ENCODE results near the gene ARVCF.

The ARVCF gene

GRCh38 chr22:19963863-19964642 lies 52.6 kb downstream of the ARVCF start:
- no peak overlapping the region for H3K27ac ChIP-seq (replicated peaks)
- no peak overlapping the region for H3K4me3 ChIP-seq (replicated peaks; ENCODE audit: insufficient read depth, low read length)
- DNase-seq (ENCODE audit: low read depth in 1 of 2, low spot score in 1 of 2): no peak
- TF ChIP-seq, protein P1, sequence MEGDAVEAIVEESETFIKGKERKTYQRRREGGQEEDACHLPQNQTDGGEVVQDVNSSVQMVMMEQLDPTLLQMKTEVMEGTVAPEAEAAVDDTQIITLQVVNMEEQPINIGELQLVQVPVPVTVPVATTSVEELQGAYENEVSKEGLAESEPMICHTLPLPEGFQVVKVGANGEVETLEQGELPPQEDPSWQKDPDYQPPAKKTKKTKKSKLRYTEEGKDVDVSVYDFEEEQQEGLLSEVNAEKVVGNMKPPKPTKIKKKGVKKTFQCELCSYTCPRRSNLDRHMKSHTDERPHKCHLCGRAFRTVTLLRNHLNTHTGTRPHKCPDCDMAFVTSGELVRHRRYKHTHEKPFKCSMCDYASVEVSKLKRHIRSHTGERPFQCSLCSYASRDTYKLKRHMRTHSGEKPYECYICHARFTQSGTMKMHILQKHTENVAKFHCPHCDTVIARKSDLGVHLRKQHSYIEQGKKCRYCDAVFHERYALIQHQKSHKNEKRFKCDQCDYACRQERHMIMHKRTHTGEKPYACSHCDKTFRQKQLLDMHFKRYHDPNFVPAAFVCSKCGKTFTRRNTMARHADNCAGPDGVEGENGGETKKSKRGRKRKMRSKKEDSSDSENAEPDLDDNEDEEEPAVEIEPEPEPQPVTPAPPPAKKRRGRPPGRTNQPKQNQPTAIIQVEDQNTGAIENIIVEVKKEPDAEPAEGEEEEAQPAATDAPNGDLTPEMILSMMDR (IDR thresholded peaks at IDR 0.05; ENCODE audit: insufficient read depth, low read length): no peak
- no peak for TF ChIP-seq SPI1 (IDR thresholded peaks at IDR 0.05; ENCODE audit: borderline replicate concordance, low read depth)
- TF ChIP-seq GABPA (IDR thresholded peaks at IDR 0.05; ENCODE audit: low read depth): no peak
- no peak for TF ChIP-seq POLR2AphosphoS5 (IDR thresholded peaks at IDR 0.05; ENCODE audit: low read depth)
- TF ChIP-seq, protein P2, sequence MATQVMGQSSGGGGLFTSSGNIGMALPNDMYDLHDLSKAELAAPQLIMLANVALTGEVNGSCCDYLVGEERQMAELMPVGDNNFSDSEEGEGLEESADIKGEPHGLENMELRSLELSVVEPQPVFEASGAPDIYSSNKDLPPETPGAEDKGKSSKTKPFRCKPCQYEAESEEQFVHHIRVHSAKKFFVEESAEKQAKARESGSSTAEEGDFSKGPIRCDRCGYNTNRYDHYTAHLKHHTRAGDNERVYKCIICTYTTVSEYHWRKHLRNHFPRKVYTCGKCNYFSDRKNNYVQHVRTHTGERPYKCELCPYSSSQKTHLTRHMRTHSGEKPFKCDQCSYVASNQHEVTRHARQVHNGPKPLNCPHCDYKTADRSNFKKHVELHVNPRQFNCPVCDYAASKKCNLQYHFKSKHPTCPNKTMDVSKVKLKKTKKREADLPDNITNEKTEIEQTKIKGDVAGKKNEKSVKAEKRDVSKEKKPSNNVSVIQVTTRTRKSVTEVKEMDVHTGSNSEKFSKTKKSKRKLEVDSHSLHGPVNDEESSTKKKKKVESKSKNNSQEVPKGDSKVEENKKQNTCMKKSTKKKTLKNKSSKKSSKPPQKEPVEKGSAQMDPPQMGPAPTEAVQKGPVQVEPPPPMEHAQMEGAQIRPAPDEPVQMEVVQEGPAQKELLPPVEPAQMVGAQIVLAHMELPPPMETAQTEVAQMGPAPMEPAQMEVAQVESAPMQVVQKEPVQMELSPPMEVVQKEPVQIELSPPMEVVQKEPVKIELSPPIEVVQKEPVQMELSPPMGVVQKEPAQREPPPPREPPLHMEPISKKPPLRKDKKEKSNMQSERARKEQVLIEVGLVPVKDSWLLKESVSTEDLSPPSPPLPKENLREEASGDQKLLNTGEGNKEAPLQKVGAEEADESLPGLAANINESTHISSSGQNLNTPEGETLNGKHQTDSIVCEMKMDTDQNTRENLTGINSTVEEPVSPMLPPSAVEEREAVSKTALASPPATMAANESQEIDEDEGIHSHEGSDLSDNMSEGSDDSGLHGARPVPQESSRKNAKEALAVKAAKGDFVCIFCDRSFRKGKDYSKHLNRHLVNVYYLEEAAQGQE (IDR thresholded peaks at IDR 0.05; ENCODE audit: insufficient replicate concordance, low read depth): no peak
- no peaks in the 10 kb centered on the region for H3K27me3 ChIP-seq (ENCODE audit: insufficient read depth, poor library complexity, severe bottlenecking)

- no peak for DNase-seq (ENCODE audit: low read depth in 1 of 2, low spot score in 1 of 2)
- no peak overlapping the region for H3K27ac ChIP-seq (replicated peaks)
- no peak overlapping the region for H3K4me3 ChIP-seq (replicated peaks; ENCODE audit: insufficient read depth, low read length)
- no peaks in the 10 kb centered on the region for H3K27me3 ChIP-seq (ENCODE audit: insufficient read depth, poor library complexity, severe bottlenecking)
- TF ChIP-seq, protein P1 (IDR thresholded peaks at IDR 0.05; ENCODE audit: insufficient read depth, low read length): no peak
- TF ChIP-seq SPI1 (IDR thresholded peaks at IDR 0.05; ENCODE audit: borderline replicate concordance, low read depth): no peak
- TF ChIP-seq, protein P2 (IDR thresholded peaks at IDR 0.05; ENCODE audit: insufficient replicate concordance, low read depth): no peak
- TF ChIP-seq GABPA (IDR thresholded peaks at IDR 0.05; ENCODE audit: low read depth): no peak
- TF ChIP-seq POLR2AphosphoS5 (IDR thresholded peaks at IDR 0.05; ENCODE audit: low read depth): 0 out of 2 replicates have a peak, but pooled peaks have one; percentile 36
Measured at GRCh38 chr22:19962909-19963806, 53.5 kb downstream of the ARVCF start.

DNA sequence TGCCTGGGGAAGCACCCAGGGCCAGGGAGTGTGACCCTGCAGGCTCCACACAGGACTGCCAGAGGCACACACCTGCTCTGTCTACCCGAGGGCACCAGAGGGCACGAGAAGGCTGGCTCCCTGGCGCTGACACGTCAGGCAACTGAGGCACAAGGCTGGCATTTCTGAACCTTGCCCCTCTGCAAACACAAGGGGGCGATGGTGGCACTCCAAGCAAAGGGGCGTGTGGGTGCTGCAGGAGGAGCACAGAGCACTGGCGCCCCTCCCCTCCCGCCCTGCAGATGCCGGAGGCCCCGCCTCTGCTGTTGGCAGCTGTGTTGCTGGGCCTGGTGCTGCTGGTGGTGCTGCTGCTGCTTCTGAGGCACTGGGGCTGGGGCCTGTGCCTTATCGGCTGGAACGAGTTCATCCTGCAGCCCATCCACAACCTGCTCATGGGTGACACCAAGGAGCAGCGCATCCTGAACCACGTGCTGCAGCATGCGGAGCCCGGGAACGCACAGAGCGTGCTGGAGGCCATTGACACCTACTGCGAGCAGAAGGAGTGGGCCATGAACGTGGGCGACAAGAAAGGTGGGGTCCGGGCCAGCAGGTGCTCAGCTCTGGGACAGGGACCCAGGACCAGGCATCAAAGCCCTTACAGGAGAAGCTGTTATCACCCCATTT lies 54.2 kb downstream of the ARVCF start:
- DNase-seq (ENCODE audit: low read depth in 1 of 2, low spot score in 1 of 2): peak in 1 of 2 experiments; percentile 56
- no peak overlapping the region for H3K27ac ChIP-seq (replicated peaks)
- no peak for TF ChIP-seq GABPA (IDR thresholded peaks at IDR 0.05; ENCODE audit: low read depth)
- no peak for TF ChIP-seq SPI1 (IDR thresholded peaks at IDR 0.05; ENCODE audit: borderline replicate concordance, low read depth)
- TF ChIP-seq, protein P1 (IDR thresholded peaks at IDR 0.05; ENCODE audit: insufficient read depth, low read length): no peak
- TF ChIP-seq POLR2AphosphoS5 (IDR thresholded peaks at IDR 0.05; ENCODE audit: low read depth): 0 out of 2 replicates have a peak, but pooled peaks have one; percentile 24
- TF ChIP-seq, protein P2 (IDR thresholded peaks at IDR 0.05; ENCODE audit: insufficient replicate concordance, low read depth): no peak

More for the DNA sequence above, 54.2 kb downstream of the ARVCF start:
- H3K4me3 ChIP-seq (replicated peaks; ENCODE audit: insufficient read depth, low read length): no peak overlapping the region
- no peaks in the 10 kb centered on the region for H3K27me3 ChIP-seq (ENCODE audit: insufficient read depth, poor library complexity, severe bottlenecking)

Measured in HL-60 (cell line).